NCI-H2227 (cell line): ENCODE measurements around the gene SLC22A17.

Source experiments
- DNase-seq: peaks from one replicate; lab custom pipeline; 2025; ENCODE audit not compliant: unreplicated experiment; lab: John Stamatoyannopoulos, UW

The SLC22A17 gene

DNA sequence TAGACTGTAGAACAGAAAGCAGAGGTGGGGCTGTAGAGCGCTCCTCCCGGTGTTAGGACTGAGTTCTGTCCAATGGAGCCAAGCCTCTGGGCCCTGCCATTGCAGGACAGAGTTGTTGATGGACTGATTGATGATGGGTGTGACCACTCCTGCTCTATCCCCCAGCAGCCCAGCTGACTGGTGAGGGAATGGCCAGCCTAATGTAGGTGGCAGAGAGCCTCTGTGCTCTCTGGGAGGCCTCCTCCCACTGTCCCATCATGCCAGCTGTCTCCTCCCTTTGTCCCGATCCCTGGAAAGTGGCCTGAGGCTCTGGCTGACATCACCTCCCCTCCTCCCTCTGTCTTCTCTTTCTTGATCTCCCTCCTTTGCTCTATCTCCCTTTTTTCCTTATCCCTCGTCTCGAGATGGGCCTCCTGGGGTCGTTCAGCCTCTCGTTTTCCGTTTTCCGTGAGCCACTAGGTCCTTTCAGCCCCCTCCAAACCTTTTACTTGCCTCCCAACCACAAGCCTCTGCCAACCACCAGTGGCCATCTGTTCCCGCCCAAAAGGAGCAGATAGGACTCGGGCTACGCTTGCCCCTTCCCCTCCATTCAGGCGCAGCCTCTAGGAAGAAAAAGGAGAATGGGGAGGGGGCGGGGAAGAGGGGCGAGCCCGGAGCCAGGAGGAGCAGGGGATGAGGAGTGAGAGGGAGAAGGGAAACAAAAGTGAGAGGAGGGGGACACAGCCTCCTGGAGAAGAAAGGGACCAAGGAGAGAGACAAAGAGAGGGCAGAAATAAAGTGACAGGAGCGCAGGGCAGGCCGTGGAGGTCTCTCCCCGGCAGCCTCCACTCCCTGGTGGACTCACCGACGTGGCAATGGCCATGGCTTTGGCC, 11.7 kb upstream of the SLC22A17 start:
- DNase-seq: no peak

DNA sequence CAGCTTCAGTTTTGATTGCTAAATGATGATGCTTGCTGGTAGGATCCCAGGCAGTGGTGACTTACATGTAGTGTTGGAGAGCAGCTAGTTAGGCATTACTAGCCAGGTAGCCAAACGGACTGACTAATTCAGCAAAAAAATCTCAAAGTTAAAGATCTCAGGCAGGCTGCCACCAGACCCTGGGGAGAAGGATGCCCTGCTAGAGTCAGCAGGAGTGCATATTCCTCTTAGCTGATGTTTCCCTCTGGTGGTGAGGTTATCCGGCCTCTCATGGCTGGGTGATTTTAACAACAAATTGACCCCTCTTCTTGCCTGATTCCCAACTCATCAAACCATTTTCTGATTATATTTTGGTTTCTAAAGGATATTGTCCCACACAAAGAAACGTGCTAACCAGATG, 9.5 kb upstream of the SLC22A17 start:
- no peak for DNase-seq

DNA sequence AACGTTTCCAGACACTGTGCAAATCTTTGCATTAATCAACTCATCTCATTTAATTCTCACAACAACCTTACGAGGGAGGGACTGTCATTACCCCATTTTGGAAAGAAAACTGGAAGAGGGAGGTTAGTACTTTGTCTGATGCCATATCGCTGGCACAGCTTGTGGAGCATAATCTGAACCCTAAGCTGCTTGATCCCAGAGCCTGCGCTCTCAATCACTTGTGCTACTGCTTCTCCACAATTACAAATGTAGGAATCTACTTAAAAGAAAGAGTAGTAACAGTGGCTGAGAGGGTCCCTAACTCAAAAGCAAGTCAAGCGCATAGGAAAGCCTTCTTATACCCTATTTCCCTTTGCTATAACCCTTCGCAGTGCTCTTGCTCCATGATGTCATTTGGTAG, 9.1 kb upstream of the SLC22A17 start:
- no peak for DNase-seq

DNA sequence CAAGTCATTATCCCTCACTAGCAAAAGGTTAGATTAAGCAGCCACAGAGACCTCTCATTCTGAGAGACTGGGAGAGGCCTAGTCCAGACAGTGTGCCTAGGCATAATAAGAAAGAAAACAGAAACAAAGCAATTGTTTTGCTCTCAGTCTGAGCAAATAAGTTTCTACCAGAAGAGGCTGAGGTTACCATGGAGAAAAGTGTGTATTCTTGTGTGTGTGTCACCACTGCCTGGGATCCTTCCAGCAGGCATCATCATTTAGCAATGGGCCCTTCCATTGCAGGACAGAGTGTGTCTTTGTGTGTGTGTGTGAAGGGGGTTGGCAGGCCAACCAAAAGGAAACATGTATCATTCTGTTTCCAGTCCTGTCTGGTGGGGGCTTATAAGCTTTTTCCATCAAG, 8.6 kb upstream of the SLC22A17 start:
- no peak for DNase-seq

DNA sequence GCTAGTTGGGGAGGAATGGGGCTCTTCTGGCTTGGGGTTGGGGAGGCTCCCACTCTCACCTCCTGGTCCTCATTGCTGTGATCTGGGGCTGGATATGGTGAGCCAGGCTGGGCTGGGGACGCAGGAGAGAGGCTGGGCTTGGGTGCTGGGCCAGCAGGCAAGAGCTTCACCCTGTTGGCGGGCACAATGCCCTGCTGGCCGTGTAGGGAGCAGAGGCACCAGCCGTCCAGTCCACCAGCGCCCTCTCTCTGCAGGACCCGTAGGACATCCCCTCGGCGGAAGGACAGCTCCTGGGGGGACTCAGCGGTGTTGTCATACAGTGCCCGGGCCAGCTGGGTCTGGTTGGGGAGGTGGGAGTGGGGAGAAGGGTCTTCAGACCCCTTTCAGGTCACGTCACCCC, 7.8 kb upstream of the SLC22A17 start:
- no peak for DNase-seq

DNA sequence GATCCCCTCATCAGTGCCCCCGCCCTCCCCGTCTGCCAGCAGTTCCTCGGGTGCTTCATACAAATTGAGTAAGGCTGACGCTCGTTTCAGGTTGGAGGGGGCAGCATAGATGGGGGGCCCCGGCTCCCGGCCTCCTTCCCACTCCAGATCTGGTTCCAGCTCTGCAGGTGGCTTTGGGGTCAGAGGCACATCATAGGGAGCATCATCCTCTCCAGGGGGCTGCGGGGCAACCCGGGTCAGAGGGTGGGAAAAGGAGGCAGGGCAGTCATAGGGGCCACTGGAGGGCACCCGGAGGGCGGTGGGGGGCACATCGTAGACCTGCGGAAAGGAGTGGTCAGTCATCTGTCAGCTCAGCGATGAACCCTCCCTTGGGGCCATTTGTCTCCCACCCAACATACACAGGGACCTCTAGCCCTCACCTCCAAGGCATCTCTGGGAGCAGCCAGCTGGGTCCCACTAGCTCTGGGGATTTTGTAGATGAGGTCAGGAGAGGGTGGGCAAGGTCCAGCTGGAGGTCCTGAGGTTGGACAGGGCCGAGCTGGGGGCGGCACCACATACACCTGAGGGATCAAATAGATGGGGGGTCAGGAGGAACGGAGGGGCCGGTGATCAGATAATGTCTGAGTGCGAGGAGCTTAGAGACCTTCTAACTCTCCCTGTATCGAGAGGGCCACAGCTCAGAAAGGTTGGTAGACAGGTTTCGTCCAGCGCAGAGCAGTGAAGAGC, 7.2 kb upstream of the SLC22A17 start:
- no peak for DNase-seq

DNA sequence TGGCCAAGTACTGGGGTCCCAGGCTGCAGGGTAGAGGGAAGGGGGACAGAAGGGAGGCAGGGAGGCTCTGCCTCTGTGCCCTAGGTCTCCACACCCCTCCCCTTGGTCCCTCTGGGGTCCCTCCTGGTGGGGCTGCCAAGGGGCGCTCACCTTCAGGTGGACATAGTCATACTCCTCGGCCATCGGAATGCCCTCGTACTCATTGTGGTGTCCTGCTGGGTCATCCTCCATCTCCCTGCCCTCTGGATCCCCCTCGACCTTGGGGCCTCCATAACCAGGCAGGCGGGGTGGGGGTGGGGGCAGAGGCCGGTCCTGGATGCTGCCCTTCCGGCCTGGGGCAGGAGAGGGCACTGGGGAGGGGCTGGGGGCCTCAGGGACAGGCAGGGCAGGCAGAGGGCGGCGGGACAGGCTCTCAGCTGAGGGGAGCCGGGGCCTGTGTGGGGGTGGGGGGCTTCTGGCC, 6.5 kb upstream of the SLC22A17 start:
- no peak for DNase-seq

DNA sequence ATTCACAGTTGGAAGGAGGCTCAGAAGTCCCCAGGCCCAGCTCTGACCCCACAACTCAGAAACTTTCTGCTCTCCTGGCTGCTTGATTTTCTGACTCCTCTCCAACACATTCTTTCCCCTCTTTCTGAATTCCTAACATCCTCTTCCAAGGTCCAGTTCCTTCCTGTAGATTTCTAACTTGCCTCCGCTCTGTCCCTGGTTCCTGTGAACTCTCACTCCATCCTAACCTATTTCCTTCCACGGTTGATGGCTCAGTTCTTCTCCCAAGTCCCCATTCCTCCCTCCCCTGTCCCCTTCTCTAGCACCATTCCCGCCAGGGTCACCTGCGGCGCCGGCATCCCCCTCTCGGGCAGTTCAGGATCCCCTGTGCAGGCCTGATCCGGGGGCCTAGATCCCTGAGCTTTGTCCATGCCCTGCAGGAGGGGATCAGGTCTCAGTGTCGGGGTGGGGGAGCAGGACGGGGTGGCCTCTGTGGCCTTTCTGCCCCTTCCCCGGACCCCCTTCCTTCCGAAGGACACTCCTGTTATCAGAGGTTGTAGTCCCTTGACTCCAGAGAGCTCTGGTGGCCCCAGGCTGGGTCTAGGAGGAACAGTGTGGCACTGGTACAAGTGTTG, 6.0 kb upstream of the SLC22A17 start:
- DNase-seq: no peak

DNA sequence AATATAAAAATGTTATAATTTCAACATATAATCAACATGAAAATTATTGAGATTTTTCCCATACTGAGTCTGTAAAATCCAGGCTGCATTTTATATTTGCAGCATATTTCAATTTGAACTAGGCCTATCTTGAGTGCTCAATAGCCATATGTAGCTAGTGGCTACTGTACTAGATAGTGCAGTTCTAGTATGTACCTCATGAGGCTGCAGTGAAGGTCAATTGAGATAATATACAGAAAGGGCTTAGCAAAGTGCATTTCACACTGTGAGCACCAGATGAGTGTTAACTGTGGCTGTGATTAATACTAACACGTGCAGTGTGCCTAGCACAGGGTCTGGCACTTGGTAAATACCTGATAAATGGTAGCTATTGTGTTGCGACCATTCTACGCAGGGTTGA, 5.4 kb upstream of the SLC22A17 start:
- no peak for DNase-seq

DNA sequence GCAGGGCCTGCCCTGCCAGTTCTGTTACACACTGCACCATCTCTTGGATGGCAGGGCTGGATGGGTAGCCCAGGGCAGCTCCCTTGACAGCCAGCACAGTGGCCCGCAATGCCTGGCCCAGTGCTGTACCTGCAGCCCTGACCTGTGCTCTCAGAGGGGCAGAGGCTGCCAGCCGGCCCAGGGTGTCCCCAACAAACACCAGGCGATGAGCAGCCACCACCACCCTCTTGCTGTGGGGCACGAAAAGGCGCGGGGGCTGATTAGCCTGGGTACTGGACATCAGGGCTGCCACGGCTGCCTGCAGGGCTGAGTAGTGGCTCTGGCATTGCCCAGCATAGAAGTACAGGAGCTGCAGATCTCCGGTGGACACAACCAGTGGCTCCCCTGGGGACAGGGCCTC, 4.6 kb upstream of the SLC22A17 start:
- no peak for DNase-seq

DNA sequence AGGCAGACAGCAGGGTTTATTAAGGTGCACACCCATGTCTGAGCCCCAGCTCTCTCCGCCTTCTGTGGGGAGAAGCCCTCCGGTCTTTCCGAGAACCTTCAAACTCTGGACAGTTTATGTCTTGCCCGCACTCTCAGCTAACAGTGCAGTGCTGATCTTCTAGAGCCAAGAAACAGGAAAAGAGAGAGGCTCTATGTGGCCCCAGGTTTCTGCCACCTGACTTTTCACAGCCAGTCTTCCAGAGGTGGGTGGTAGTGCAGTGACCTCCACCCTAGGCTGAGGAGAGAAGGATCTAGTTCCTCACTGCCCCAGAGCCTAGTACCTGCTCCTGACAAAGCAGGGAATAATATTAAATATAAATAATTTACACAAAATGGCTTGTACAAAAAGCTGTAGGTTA, 4.0 kb upstream of the SLC22A17 start:
- DNase-seq: no peak

DNA sequence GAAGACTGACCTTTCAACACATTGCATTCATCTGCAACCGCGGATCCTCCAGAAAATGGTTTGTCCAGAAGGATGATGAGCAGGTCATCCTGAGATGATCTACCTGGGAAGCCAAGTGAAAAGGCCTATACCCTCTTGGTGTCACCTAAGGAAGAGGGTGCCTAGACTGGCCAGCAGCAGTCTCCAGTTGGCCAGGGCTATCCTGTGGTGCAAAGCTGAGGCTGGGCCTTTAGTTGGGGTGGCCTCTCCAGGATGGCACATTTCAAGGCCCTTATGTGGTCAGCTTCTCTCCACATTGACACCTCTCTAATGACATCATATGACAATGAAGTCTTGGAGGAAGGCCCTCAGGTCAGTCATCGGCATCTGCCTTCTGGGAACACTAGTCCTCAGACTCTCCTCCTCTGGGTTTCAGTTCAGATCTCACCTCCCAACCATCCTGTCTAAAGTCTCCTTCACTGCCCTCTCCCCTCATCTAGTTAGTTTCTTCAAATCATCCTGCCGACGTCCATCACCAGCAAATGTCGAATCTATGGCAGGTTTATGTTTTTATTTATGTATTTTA, 3.3 kb upstream of the SLC22A17 start:
- DNase-seq: no peak

DNA sequence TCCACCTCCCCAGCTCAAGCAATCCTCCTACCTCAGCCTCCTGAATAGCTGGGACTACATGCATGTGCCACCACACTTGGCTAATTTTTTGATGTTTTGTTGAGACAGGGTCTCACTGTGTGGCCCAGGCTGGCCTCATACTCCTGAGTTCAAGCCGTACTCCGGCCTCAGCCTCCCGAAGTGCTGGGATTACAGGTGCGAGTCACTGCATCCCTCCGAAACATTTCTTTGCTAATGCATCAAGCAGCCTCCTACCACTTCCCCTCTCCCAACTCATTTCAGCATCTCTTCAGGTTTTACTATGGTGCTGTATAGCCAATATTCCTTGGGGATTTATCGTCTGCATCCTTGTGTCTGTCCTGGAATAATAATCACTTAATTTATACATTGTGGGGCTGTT, 2.3 kb upstream of the SLC22A17 start:
- no peak for DNase-seq

DNA sequence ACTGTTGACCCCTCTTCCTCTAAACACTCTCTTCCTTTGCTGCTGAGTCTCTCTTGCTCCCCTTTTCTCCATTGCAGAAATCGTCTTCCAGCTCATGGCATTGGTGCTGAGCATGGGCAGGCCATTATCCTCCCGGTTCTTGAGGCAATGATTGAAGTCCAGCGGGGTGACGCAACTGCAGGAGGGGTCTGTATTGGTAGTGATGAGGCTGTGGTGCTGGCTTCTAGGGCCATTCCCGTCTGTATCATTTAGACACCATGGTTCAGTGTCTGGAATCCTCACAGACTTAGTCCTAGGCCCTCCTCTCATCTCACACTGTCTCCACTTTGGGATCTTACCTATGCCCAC, 720 bp upstream of the SLC22A17 start:
- no peak for DNase-seq

DNA sequence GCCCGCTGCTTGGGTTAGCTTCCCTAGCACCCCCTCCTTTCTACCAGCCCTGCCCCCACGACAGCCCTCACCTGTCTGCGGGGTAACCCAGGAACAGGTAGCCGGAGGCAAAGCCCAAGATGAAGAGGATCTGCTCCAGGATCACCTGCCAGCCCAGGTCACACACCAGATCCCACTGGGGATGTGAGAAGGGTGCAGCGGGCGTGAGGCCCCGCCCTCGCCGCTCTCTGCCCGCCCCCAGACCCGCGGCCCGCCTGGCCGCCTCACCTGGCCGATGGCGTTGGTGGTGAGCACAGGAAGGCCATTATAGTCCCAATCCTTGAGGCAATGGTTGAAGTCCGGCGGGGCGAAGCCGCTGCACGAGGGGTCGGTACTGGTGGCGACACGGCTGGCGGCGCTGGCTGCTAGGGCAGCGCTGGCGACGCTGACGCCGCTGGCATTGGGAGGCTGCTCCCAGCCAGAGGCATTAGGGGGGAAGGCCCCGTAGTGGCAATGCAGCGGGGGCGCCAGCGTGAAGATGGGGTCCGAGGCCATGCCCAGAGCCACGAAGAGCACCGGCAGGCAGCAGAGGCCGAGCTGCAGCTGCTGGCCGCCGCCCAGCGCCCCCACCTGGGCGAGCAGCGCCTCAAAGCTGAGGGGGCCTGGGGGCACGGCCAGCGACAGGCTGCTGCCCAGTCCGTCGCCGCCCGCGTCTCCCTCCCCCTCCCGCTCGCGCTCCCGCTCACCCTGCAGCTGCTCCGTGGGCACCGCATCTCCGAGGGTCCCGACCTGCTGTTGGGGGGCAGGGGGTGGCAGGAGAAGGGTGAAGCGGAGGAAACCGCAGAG, 794 bp downstream of the SLC22A17 start:
- peak; percentile 53 for DNase-seq

DNA sequence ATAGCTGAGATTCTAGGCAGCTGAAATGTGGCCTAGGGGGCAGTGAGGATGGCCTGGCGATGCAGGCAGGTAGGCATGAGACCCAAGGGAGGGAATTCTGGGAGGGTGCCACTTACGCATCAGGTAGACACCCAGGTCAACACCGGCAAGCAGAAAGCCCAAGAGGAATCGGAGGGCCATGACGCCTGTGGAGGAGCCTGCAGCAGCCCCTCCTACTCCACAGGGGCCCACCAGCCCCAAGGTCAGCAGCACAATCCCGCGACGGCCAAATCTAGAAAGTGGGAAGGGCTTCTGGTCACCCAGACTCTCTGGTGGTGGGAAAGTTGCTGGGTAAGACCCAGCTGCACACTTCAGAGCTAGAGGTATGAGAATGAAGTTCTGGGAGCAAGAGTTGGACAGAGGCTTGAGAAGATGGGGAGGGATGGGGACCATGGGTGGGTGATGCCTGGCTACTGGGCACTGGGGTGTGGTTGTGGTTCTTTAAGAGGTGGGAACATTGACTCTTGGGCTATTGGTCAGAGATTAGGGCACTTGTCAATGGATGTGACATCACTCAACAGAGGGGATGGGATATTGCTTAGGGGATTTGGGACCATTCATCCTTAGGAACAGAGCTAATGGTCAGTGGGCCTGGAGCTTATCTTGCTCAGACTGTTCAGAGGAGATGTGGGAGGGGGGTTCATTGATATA, 3.4 kb downstream of the SLC22A17 start:
- no peak for DNase-seq

DNA sequence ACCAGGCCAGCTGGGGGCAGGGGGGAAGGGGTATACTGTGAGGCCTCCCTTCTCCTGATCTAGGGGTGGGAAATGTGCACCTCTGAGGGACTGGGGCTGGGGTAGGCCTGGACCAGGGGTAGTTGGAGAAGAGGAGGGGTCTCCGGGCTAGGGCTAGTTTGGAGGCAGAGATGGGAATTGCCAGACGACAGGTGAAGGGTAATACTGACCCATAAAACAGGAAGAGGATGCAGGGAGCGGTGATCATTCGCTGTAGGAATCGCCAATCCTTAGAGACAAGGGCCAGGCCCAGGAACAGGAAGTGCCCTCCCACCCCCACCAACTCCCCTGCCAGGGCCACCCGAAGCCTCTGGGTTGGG, 4.4 kb downstream of the SLC22A17 start:
- DNase-seq: no peak

DNA sequence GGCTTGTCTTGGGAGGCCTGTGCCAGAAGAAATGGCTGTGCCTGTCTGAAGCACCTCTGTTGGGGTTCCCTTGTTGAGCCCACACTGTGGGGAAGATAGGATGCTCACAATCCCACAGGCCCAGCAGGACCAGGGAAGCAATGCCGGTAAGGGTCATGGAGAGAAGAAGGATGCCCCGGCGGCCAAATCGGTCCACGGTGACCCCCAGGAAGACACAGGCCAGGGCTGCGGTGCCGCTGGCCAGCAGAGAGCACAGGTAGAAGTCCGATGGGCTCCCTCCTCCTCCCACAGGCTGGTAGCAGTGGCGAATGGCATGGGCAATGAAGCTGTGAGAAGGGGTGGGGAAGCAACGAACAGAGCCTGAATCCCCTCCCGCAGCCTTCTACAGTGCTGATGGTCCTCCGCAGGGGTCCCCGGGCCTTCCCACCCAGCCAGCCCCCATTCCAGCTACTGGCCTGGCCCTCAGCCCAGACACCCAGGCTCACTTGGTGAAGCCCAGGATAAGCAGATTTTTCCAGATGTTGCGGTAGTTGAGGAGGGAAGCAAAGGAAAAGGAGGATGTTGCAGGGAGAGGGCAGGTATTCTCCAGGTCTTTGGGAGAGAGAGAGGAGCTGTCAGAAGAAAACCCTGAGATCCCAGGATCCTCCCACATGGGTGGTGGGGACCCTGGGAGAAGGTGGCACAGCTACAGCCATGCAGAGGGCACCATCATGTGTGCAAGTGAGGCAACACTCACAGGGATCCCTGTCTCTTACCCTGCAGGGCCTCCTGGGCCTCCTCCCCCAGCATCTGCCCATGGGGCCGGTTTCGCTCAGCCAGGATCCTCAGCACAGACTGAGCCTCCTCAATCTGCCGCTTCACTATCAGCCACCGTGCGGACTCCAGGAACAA, 5.0 kb downstream of the SLC22A17 start:
- no peak for DNase-seq

DNA sequence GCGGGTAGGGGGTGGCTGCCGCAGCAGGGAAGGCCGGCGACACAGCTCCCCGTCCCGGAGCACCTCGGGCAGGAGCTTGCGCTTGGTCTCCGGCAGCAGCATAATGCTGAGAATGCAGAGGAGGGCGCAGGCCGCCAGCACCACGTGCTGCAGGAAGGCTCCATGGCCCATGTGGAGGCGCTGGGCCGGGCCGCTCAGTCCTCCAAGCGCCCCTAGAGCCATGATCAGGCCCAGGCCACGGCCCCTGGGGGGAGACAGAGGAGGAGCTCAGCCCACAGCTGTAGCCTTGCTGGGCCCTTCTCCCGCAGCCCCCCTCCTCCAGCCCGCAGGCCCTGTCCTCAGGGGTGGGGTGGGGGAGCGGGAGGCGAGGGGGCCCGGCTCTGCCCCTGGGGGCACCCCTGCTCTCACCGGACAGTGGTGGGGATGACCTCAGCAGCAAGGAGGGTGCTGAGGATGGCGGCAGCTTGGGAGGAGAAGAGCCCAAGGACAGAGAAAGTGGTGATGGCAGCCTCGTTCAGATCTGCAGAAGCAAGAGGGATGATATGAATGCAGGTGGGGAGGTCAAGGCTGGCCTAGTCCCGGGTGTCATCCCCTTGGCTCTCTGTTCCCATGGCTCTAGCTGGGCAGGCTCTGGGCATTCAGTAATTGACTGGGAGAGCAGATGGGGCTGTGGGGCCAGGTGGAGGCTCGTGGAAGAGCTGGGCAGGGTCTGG, 5.8 kb downstream of the SLC22A17 start:
- no peak for DNase-seq
